KOPT-K1 (cell line): ENCODE data around the gene SMIM27.
A peak's percentile ranks its signal among the peaks of the same experiment; 100 is the strongest.
"Not testable (repeated sequence)": the region's sequence is repeated elsewhere in the genome, so short reads cannot be mapped to it uniquely, and the experiment has no call there.

Source experiments
- H3K27ac ChIP-seq: fragments of 200-600 bp; sonication (generic); 2 replicates; pipeline ENCODE4 v1.5.1; 2016; ENCODE audit warnings: antibody characterized with exemption, mild to moderate bottlenecking, low read depth, low read length; ENCODE audit not compliant: poor library complexity, severe bottlenecking
- H3K36me3 ChIP-seq: fragments of 200-600 bp; sonication (generic); 2 replicates; pipeline ENCODE4 v1.5.1; 2017; ENCODE audit warnings: antibody characterized with exemption, mild to moderate bottlenecking, low read length, moderate library complexity; ENCODE audit not compliant: insufficient read depth
- H3K9me3 ChIP-seq: fragments of 200-600 bp; sonication (generic); 2 replicates; pipeline ENCODE4 v1.5.1; 2017; ENCODE audit warnings: antibody characterized with exemption, low read length, mild to moderate bottlenecking; ENCODE audit not compliant: insufficient read depth, poor library complexity, severe bottlenecking

SMIM27 gene, protein sequence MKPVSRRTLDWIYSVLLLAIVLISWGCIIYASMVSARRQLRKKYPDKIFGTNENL

DNA sequence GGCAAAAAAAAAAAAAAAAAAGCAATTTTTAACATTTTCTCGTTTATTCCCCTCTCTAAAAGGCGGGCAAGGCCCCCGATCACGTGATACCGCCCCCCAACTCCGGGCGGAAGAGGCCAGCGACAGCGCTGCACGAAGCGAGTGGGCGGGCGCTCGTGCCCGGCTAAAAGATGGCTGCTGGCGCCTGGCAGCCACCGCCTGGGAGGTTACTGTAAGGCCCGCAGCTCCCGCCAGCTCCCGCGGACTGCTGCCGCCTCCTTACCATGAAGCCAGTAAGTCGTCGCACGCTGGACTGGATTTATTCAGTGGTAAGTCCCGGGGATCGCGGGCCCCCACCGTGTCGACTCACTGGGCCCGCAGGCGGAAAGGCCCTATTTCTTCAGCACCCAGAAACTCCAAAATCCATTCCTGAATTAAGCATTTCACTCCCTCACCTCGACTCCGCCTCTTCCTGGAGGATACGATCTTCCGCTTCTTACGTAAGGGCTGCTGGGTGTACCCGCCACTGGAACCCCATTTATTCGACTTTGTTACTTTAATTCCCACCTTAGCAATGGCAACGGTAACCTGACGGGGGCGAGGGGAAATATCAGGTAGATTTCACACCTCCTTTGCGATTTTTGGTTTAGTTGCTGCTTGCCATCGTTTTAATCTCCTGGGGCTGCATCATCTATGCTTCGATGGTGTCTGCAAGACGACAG is at the start of gene SMIM27, which contains the start of gene TOPORS:
Gene SMIM27 (plus strand): TSS at position 156 of the 701 bp plus-strand sequence. CDS start 108 bp downstream, at position 264.
Gene TOPORS (minus strand): TSS at position 415 of the 701 bp plus-strand sequence. CDS start 150 bp downstream, at position 265.
- peaks cover 16% of the 10 kb centered on the region for H3K36me3 ChIP-seq
- H3K9me3 ChIP-seq = no peaks in the 10 kb centered on the region
- H3K27ac ChIP-seq = peak within 1 kb of the TSS; percentile 92

GRCh38 chr9:32502464-32502863 is 49.7 kb upstream of the SMIM27 start:
- Histone ChIP-seq H3K9me3 (no peaks in the 10 kb centered on the region), H3K36me3 (peaks cover 27% of the 10 kb centered on the region), H3K27ac (no peak overlapping the region)

- Histone ChIP-seq H3K36me3 (peaks cover 24% of the 10 kb centered on the region), H3K27ac (no peak overlapping the region), H3K9me3 (no peaks in the 10 kb centered on the region)
These were observed 49.1 kb upstream of the SMIM27 start for GRCh38 chr9:32503008-32503407.

DNA sequence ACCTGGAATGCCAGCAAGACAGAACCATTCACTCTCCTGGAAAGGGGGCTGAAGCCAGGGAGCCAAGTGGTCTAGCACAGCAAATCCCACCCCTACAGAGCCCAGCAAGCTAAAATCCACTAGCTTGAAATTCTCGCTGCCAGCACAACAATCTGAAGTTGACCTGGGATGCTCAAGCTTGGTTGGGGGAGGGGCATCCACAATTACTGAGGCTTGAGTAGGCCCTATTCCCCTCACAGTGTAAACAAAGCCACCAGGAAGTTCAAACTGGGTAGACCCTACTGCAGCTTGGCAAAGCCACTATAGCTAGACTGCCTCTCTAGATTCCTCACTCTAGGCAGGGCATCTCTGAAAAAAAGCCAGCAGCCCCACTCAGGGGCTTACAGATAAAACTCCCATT is 43.4 kb upstream of the SMIM27 start:
- Histone ChIP-seq H3K27ac (no peak overlapping the region), H3K36me3 (no peaks in the 10 kb centered on the region), H3K9me3 (peaks cover 4% of the 10 kb centered on the region)

GRCh38 chr9:32516241-32516640 is 35.9 kb upstream of the SMIM27 start:
- H3K9me3 ChIP-seq = peaks cover 51% of the 10 kb centered on the region
- no peak overlapping the region for H3K27ac ChIP-seq
- H3K36me3 ChIP-seq = peaks cover 11% of the 10 kb centered on the region; the same call in 1 of the 2 replicates

DNA sequence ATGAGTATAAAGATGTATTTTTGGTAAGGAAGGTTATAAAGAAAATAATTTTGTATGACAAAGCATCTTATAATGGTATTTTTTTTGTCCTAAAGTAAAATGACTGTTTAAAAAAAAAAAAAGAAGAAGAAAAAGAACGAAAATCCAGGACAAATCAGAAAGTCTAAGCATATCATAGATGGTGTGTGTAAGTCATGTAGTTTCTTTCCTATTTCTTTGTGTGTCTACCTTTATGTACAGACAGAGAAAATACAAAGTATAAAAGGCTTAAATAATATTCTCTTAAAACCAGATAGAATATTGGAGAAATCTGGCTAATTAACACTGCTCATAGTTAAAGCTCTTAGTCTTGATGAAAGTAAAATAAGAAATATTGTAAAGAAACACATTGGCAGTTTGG is 33.9 kb upstream of the SMIM27 start:
- peaks cover 71% of the 10 kb centered on the region for H3K9me3 ChIP-seq
- peaks cover 22% of the 10 kb centered on the region; the same call in 1 of the 2 replicates for H3K36me3 ChIP-seq
- no peak overlapping the region for H3K27ac ChIP-seq

- peaks cover 41% of the 10 kb centered on the region for H3K9me3 ChIP-seq
- H3K27ac ChIP-seq = no peak overlapping the region
- H3K36me3 ChIP-seq = peaks cover 18% of the 10 kb centered on the region; the same call in 1 of the 2 replicates
These were observed 28.2 kb upstream of the SMIM27 start for GRCh38 chr9:32523910-32524309.

- Histone ChIP-seq H3K36me3 (peaks cover 18% of the 10 kb centered on the region; the same call in 1 of the 2 replicates), H3K9me3 (peaks cover 34% of the 10 kb centered on the region)
- H3K27ac ChIP-seq = not testable (repeated sequence)
These were observed 27.6 kb upstream of the SMIM27 start for GRCh38 chr9:32524558-32524891.

DNA sequence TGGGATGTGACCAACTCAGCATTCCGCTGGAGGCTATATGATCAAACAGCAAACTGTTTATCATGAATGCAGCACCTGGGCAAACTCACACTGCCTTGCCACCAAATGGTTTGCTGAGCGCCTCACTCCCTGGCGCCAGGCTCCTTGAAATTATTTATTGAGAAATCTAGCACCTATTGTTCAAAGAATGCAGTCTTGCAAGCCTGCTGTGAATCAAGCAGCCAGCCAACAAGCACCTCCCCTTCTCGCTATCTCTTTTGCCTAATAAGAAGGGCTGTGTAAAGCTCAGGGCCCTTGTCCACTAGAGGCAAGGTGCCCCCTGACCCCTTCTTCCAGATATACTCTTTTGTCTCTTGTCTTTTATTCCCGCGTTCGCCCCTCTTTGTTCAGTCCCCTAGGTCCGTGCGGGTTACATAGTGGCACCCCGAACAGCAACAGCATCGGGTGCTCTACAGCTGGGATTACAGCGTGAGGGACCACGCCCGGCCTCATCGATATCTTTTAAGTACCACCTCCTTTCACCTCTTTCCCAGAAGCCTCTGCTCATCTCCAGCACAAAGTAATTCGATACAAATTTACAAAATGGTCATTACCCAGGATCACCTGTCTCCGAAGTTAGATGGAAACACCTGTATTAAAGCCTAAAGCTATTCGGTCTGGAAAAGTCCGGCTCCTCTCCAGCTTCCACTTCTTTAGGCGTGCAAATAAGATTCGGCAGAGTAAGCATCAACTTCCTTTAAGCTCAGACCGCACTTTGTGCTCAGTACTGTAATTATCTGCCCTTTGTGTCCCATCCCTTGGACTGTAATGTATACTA is 27.0 kb upstream of the SMIM27 start:
- Histone ChIP-seq H3K27ac (peak overlapping the region; percentile 85), H3K9me3 (peaks cover 29% of the 10 kb centered on the region), H3K36me3 (peaks cover 18% of the 10 kb centered on the region; the same call in 1 of the 2 replicates)

DNA sequence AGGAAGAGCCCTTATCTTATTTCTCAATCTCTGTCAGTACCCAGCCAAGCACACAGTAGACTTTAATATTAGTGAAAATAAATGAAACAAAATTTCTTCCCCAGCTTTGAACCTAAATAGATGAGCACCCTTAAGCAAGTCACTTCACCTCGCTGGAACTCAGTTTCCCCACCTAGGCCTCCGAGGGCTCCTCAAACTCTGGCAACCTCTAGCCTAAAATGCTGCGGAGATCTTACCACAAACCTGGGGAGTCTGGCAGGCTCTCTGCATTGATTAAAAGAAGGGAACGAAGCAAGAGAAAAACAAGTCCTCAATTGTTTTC is 26.5 kb upstream of the SMIM27 start:
- Histone ChIP-seq H3K27ac (peak overlapping the region; percentile 85), H3K9me3 (peaks cover 23% of the 10 kb centered on the region), H3K36me3 (peaks cover 14% of the 10 kb centered on the region; the same call in 1 of the 2 replicates)

- H3K27ac ChIP-seq = peak within 1 kb of the TSS; percentile 85
- peaks cover 21% of the 10 kb centered on the region for H3K9me3 ChIP-seq
- peaks cover 13% of the 10 kb centered on the region; the same call in 1 of the 2 replicates for H3K36me3 ChIP-seq
These were observed 26.0 kb upstream of the SMIM27 start, which contains the start of gene RIGI for GRCh38 chr9:32526041-32526706. Gene RIGI (minus strand): TSS chr9:32526196. CDS start chr9:32526166, 30 bp downstream.

DNA sequence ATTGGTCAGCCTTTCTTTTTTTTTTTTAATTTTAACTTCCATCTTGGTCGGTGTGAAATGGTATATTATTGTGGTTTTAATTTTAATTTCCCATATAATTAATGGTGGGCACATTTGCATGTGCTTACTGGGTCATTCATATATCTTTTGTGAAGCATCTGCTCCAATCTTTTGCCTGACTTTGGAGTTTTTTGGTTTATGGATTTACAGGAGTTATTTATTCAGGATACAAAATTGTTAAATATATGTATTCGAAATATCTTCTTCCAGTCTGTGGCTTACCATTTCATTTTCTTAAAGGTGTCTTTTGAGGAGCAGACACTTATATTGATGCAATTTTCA is 25.4 kb upstream of the SMIM27 start:
- H3K36me3 ChIP-seq = peaks cover 13% of the 10 kb centered on the region; the same call in 1 of the 2 replicates
- H3K27ac ChIP-seq = peak overlapping the region; percentile 85
- H3K9me3 ChIP-seq = peaks cover 16% of the 10 kb centered on the region

DNA sequence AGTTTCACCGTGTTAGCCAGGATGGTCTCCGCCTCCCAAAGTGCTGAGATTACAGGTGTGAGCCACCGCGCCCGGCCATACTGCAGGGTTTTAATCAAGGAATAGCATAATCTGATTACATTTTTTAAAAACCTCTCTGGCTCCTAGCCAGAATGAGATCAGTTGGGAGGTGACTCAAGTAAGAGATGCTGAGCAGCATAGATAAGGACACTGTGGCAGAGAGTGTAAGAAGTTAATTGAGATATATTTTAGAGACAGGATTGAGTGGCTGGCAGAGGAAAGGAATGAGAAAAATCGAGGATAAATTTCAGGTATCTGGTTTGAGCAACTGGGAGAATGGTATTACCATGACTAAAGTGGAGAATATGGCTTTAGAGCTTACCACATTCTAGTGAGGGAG is 18.8 kb upstream of the SMIM27 start:
- Histone ChIP-seq H3K27ac (no peak overlapping the region), H3K9me3 (no peaks in the 10 kb centered on the region), H3K36me3 (no peaks in the 10 kb centered on the region; the same call in 1 of the 2 replicates)

DNA sequence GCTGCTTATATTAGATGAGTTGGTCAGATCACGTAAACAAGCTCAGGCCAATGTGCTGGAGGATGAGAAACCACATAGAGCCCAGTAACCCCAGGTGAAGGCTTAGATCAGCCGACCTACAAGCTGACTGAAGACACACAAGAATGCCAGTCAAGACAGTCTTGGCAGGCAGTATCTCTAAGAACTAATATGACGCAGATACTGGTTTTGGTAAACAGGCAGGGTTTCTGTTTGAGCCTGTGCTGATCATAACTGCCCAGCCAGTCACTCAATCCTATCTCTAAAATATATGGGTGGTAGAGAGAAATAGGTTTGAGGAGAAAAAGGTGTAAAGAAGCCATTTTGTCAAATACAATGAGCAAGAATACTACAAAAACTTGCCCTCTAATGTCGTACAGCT is 18.3 kb upstream of the SMIM27 start:
- no peaks in the 10 kb centered on the region for H3K9me3 ChIP-seq
- no peaks in the 10 kb centered on the region; the same call in 1 of the 2 replicates for H3K36me3 ChIP-seq
- no peak overlapping the region for H3K27ac ChIP-seq

GRCh38 chr9:32543047-32543446 is 9.1 kb upstream of the SMIM27 start:
- H3K9me3 ChIP-seq = no peaks in the 10 kb centered on the region
- no peak overlapping the region for H3K27ac ChIP-seq
- peaks cover 62% of the 10 kb centered on the region for H3K36me3 ChIP-seq
